ENCODE results near the gene EXOC4.

DNA sequence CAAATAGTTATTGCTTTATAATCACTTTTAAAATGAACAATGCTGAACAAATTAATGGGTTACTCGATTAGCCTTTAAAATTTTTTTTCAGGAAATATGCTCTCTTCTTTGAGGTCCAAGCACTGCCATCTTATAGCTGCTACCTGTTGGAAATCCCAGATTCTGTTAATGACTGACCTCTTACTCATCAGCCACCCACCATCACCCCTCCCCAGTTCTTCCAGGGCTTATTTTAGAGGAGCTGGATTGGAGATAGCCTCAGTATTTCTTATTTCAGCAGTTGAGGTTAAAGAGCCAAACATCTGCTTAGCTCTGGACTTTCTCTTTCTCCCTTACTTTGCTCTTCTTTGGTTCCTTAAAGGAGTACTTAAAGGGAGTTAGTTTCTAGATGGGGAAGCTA, 420.0 kb downstream of the EXOC4 start:
- TF ChIP-seq, protein P1, sequence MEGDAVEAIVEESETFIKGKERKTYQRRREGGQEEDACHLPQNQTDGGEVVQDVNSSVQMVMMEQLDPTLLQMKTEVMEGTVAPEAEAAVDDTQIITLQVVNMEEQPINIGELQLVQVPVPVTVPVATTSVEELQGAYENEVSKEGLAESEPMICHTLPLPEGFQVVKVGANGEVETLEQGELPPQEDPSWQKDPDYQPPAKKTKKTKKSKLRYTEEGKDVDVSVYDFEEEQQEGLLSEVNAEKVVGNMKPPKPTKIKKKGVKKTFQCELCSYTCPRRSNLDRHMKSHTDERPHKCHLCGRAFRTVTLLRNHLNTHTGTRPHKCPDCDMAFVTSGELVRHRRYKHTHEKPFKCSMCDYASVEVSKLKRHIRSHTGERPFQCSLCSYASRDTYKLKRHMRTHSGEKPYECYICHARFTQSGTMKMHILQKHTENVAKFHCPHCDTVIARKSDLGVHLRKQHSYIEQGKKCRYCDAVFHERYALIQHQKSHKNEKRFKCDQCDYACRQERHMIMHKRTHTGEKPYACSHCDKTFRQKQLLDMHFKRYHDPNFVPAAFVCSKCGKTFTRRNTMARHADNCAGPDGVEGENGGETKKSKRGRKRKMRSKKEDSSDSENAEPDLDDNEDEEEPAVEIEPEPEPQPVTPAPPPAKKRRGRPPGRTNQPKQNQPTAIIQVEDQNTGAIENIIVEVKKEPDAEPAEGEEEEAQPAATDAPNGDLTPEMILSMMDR (IDR thresholded peaks at IDR 0.05; ENCODE audit: low read length), result no peak
- no peak for TF ChIP-seq EZH2 (IDR thresholded peaks at IDR 0.05; ENCODE audit: borderline replicate concordance, low read length)

Measured in OCI-LY1 (cell line).